KOPT-K1 (cell line): ENCODE results near the gene PRDM11.

Experiments used
- H3K27ac ChIP-seq: fragments of 200-600 bp; sonication (generic); 2 replicates; pipeline ENCODE4 v1.5.1; 2016; ENCODE audit warnings: antibody characterized with exemption, mild to moderate bottlenecking, low read depth, low read length; ENCODE audit not compliant: poor library complexity, severe bottlenecking
- H3K36me3 ChIP-seq: fragments of 200-600 bp; sonication (generic); 2 replicates; pipeline ENCODE4 v1.5.1; 2017; ENCODE audit warnings: antibody characterized with exemption, mild to moderate bottlenecking, low read length, moderate library complexity; ENCODE audit not compliant: insufficient read depth
- H3K9me3 ChIP-seq: fragments of 200-600 bp; sonication (generic); 2 replicates; pipeline ENCODE4 v1.5.1; 2017; ENCODE audit warnings: antibody characterized with exemption, low read length, mild to moderate bottlenecking; ENCODE audit not compliant: insufficient read depth, poor library complexity, severe bottlenecking

The PRDM11 gene

DNA sequence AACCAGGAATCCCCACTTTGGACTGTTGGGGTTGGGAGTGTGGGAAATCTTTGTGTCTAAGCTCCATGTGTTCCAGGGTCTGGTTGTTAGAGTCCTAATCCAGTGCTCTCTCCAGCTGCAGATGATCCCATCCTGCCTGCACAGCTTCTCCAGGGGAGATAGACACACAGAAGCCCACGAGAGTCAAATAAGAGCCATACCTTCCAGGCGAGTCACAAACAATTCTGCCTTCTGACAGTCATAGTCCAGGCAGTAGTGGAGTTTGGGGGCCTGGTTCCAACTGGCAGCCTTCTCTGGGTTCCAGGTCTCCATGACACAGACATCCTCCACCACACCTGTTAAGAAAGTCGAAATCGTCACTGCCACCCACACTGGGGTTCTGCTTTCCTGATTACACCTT, 107.6 kb downstream of the PRDM11 start:
- Histone ChIP-seq H3K27ac (no peak overlapping the region), H3K9me3 (no peaks in the 10 kb centered on the region), H3K36me3 (no peaks in the 10 kb centered on the region)

GRCh38 chr11:45258982-45259530, 112.6 kb downstream of the PRDM11 start:
- Histone ChIP-seq H3K9me3 (no peaks in the 10 kb centered on the region), H3K36me3 (no peaks in the 10 kb centered on the region), H3K27ac (no peak overlapping the region)

GRCh38 chr11:45259592-45259991, 113.2 kb downstream of the PRDM11 start:
- H3K9me3 ChIP-seq = no peaks in the 10 kb centered on the region
- no peaks in the 10 kb centered on the region for H3K36me3 ChIP-seq
- no peak overlapping the region for H3K27ac ChIP-seq

GRCh38 chr11:45260071-45260470, 113.6 kb downstream of the PRDM11 start:
- Histone ChIP-seq H3K9me3 (no peaks in the 10 kb centered on the region), H3K36me3 (no peaks in the 10 kb centered on the region), H3K27ac (no peak overlapping the region)

GRCh38 chr11:45262900-45263299, 116.5 kb downstream of the PRDM11 start:
- no peaks in the 10 kb centered on the region for H3K36me3 ChIP-seq
- no peaks in the 10 kb centered on the region for H3K9me3 ChIP-seq
- no peak overlapping the region for H3K27ac ChIP-seq

DNA sequence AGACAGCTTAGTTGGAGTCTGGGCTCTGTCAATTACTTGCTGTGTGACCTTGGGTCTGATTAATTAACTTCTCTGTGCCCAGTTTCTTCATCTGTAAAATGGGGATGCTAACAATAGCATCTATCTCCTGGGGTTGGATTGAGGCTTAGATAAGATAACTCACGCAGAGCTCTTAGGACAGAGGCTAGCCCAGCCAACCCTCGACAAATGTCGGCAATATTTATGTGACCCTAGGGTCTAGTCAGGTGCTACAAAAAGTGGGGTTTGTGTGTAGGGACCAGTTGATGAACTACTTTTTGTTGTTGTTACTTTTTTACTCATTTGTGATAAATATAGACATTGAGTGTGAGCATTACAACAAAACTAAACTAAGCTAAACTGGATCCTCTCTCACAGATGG, 117.3 kb downstream of the PRDM11 start:
- H3K36me3 ChIP-seq = no peaks in the 10 kb centered on the region
- no peaks in the 10 kb centered on the region for H3K9me3 ChIP-seq
- H3K27ac ChIP-seq = no peak overlapping the region

GRCh38 chr11:45264839-45265515, 118.5 kb downstream of the PRDM11 start:
- no peak overlapping the region for H3K27ac ChIP-seq
- H3K9me3 ChIP-seq = no peaks in the 10 kb centered on the region
- H3K36me3 ChIP-seq = no peaks in the 10 kb centered on the region

DNA sequence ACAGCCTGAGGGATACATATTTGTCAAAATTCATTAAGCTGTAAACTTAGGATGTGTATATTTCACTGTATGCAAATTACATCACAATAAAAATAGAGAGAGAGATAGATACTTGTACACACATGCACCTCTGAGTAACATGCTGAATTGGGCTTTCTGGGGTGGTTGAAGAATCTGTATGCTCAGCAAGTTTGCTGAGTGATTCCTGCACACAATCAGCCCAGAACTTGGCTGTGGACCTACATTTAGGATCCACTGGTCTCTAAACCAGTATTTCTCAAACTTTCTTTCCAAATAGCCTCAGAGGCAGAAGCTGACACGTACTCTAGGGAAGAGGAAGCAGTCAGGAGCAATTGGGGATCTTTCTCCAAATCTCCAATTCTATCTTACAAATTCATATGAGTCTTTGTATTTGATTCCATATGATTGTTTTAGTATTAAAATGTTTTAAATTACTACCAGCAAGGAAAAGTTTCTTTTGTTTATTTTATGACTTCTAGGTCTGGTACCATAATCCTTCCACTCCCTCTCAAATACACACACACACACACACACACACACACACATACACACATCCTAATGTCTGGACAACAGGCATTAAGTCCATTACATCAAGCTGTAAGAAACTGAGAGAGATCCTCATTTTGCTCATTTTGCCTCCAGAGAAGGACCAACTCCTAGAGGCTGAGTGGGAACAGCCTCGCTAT, 119.7 kb downstream of the PRDM11 start:
- no peak overlapping the region for H3K27ac ChIP-seq
- no peaks in the 10 kb centered on the region for H3K9me3 ChIP-seq
- no peaks in the 10 kb centered on the region for H3K36me3 ChIP-seq

- H3K36me3 ChIP-seq = no peaks in the 10 kb centered on the region
- no peak overlapping the region for H3K27ac ChIP-seq
- no peaks in the 10 kb centered on the region for H3K9me3 ChIP-seq
Observed at GRCh38 chr11:45266676-45267020, 120.2 kb downstream of the PRDM11 start.

GRCh38 chr11:45267052-45267451, 120.6 kb downstream of the PRDM11 start:
- Histone ChIP-seq H3K9me3 (no peaks in the 10 kb centered on the region), H3K36me3 (no peaks in the 10 kb centered on the region), H3K27ac (no peak overlapping the region)

DNA sequence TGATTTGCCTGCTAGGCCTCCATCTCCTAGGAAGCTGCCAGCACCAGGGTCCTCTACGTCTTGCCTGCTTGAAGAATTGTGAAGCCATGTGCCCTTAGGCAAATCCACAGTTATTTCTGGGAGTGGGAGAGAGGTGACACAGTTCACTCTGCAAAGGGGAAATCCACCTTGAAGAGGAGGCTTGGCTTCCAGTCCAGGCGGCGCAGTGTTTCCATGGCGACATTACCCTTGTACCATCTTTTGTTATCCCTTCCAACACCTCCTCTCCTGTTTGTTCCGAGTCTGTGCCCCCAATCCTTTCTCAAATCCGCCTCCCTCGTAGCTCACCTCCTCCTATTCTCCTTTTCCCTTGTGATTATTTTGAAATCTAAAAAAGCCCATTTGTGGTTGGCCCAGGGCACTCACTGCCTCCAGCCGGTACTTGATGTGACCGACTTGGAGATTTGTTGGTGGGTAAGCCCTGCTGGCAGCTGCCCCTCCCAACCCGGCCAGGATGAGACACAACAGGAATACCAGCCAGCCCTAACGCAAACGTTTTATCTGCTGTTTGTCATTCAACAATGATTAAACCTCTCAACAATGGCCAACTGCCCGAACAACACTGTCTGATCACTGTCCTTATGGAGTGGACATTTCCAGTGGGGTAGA, 121.3 kb downstream of the PRDM11 start:
- H3K36me3 ChIP-seq = no peaks in the 10 kb centered on the region
- H3K27ac ChIP-seq = no peak overlapping the region
- H3K9me3 ChIP-seq = no peaks in the 10 kb centered on the region

GRCh38 chr11:45269678-45270077, 123.2 kb downstream of the PRDM11 start:
- Histone ChIP-seq H3K27ac (no peak overlapping the region), H3K36me3 (no peaks in the 10 kb centered on the region), H3K9me3 (no peaks in the 10 kb centered on the region)

DNA sequence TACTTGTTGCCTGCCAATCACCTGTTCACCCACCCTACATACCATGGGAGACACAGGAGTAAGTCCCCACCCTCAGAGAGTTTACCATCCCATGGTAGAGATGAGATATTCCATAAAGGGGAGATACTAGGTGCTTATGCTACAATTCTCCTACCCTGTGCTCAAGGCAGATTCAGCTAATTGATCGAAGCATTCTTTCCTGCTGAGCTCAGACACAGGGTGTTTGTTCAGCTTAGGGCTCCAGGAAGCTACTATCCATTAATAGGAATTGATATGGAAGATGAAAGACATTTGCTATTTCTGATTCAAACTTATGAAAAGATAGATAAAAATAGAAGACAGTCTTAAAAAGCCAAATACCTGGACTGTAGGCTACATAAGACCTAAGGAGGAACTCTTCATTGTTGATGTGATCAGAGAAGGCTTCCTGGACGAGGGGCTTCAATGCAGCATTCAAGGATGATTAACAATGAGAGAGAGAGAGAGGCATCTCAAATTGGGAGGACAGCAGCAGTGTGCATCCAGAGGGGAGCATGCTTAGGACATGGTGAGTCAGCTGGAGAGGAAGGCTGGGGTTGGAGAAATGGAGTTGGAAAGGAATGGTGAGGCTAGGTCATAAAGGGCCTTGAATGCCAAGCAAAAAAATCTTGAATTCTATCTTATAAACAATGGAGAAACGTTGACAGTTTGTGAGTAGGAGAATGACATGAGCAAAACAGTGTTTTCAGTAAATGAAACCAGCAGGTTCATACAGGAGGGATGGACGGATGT, 124.7 kb downstream of the PRDM11 start:
- no peak overlapping the region for H3K27ac ChIP-seq
- no peaks in the 10 kb centered on the region for H3K36me3 ChIP-seq
- no peaks in the 10 kb centered on the region for H3K9me3 ChIP-seq

DNA sequence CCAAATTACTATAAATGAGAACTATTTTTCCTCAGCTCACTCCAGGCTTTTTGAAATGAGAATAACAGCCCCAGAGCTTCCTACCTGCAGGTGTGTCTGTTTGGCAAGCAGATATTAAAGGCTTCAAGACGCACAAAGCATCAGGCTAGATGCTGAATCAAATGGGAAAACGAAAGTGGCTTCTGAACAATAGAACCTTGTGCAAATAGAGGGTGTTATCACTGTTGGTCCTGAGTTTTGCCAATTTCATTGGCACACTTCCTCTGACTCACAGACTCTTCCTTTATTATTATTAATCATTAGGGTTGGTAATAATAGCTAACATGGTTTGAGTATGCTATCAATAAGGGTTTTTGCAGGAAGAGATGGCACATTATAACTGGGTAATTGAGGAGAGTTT, 126.3 kb downstream of the PRDM11 start:
- H3K9me3 ChIP-seq = no peaks in the 10 kb centered on the region
- H3K27ac ChIP-seq = no peak overlapping the region
- H3K36me3 ChIP-seq = no peaks in the 10 kb centered on the region

DNA sequence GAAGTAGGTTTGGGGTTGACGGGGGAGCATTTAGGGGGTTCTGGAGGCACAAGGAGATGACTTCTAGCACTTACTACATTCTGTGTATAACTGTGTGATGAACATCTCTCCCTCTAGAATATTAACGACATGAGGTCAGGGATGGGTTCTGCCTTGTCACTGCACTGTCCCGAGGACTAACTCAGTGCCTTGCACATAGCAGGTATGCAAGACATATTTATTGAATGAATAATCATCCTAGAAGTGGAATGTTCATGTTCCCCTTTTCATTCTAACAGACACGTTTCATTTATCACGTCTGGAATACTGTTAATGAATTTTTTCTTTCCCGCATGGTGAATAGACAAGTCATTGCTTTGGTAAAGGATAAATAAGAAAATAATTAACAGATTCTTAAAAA, 127.1 kb downstream of the PRDM11 start:
- Histone ChIP-seq H3K27ac (no peak overlapping the region), H3K9me3 (no peaks in the 10 kb centered on the region), H3K36me3 (no peaks in the 10 kb centered on the region)
